GM19239 (cell line): ENCODE measurements around the gene ANKRD34A.

Source experiments
- DNase-seq: peaks from one replicate; pipeline ENCODE4 v3.0.0; 2011; ENCODE audit warnings: low spot score; ENCODE audit not compliant: insufficient read length
- FAIRE-seq: peaks from 2 replicates; lab custom pipeline; 2011; peaks lifted over from hg19 to GRCh38; lab: Jason Lieb, UNC

The ANKRD34A gene

GRCh38 chr1:145964328-145965118, at the start of gene ANKRD34A, which contains the start of gene POLR3GL:
Gene ANKRD34A (minus strand): TSS chr1:145964575. CDS start chr1:145961759, 2,816 bp downstream.
Gene POLR3GL (plus strand): TSS chr1:145964690. CDS start chr1:145974866, 10,176 bp downstream.
- FAIRE-seq (peak; percentile 95), DNase-seq (peak; percentile 87)

GRCh38 chr1:146013559-146013922, 49.2 kb upstream of the ANKRD34A start:
- FAIRE-seq (no peak), DNase-seq (no peak)

GRCh38 chr1:146012703-146013558, 48.6 kb upstream of the ANKRD34A start:
- DNase-seq (no peak), FAIRE-seq (peak; percentile 64)

GRCh38 chr1:146010126-146010738, 45.9 kb upstream of the ANKRD34A start:
- DNase-seq (no peak), FAIRE-seq (no peak)

- DNase-seq (no peak), FAIRE-seq (no peak)
These were observed 43.2 kb upstream of the ANKRD34A start for GRCh38 chr1:146007489-146008133.

GRCh38 chr1:146001709-146002108, 37.3 kb upstream of the ANKRD34A start:
- FAIRE-seq (no peak), DNase-seq (no peak)

GRCh38 chr1:145999321-146000024, 35.1 kb upstream of the ANKRD34A start:
- FAIRE-seq (no peak), DNase-seq (no peak)

- DNase-seq (no peak), FAIRE-seq (no peak)
These were observed 33.3 kb upstream of the ANKRD34A start for GRCh38 chr1:145997718-145998023.

GRCh38 chr1:145997016-145997717, 32.8 kb upstream of the ANKRD34A start:
- DNase-seq (no peak), FAIRE-seq (peak; percentile 68)

GRCh38 chr1:145996433-145997015, 32.1 kb upstream of the ANKRD34A start, which contains the start of gene TXNIP:
Gene TXNIP (minus strand): TSS chr1:145996579. CDS start chr1:145996266, 313 bp downstream.
- peak; percentile 89 for FAIRE-seq
- DNase-seq = peak; percentile 85

GRCh38 chr1:145995964-145996432, 31.6 kb upstream of the ANKRD34A start:
- no peak for DNase-seq
- FAIRE-seq = no peak

- FAIRE-seq (peak; percentile 23), DNase-seq (no peak)
These were observed 30.9 kb upstream of the ANKRD34A start for GRCh38 chr1:145995148-145995881.

GRCh38 chr1:145994391-145995120, 30.2 kb upstream of the ANKRD34A start:
- no peak for DNase-seq
- FAIRE-seq = no peak

- no peak for FAIRE-seq
These were observed 29.4 kb upstream of the ANKRD34A start for GRCh38 chr1:145993618-145994390.

GRCh38 chr1:145992958-145993617, 28.7 kb upstream of the ANKRD34A start:
- no peak for DNase-seq
- no peak for FAIRE-seq

More at GRCh38 chr1:145993618-145994390, 29.4 kb upstream of the ANKRD34A start:
- DNase-seq = no peak

GRCh38 chr1:145992502-145992936, 28.1 kb upstream of the ANKRD34A start:
- DNase-seq (no peak), FAIRE-seq (no peak)
